Lower lobe of right lung (tissue), 2 donors: ENCODE measurements around the gene TNRC6B. TPM values are rescaled to one million over a fixed set of nuclear protein-coding genes. Genes with fewer than 3 reads are reported as not detected.
A peak's percentile ranks its signal among the peaks of the same experiment; 100 is the strongest.

Experiments used
- ATAC-seq, 2 donors: fragments of 200-7000 bp; cut with Tn5 transposase; one replicate each; pipeline ENCODE4 v1.9.1; 2020 to 2022; ENCODE audit warnings: mild to moderate bottlenecking in 2 of 2, moderate library complexity in 2 of 2
- DNase-seq: peaks from one replicate; pipeline ENCODE4 v3.0.0-alpha.2; 2020
- H3K27ac ChIP-seq: fragments of 200-600 bp; one replicate; pipeline ENCODE4 v1.8.0; 2022
- H3K27me3 ChIP-seq: fragments of 200-600 bp; one replicate; pipeline ENCODE4 v1.8.0; 2022; ENCODE audit warnings: low read depth
- H3K36me3 ChIP-seq: fragments of 200-600 bp; one replicate; pipeline ENCODE4 v1.8.0; 2022; ENCODE audit warnings: mild to moderate bottlenecking
- H3K4me1 ChIP-seq: fragments of 200-600 bp; one replicate; pipeline ENCODE4 v1.8.0; 2022
- H3K4me3 ChIP-seq: fragments of 200-600 bp; one replicate; pipeline ENCODE4 v1.8.0; 2022; ENCODE audit warnings: mild to moderate bottlenecking
- H3K9me3 ChIP-seq: fragments of 200-600 bp; one replicate; pipeline ENCODE4 v1.8.0; 2022
- CTCF ChIP-seq: fragments of 200-600 bp; IDR thresholded peaks from one replicate; pipeline ENCODE4 v1.8.0; 2022; ENCODE audit warnings: antibody characterized with exemption, mild to moderate bottlenecking
- intact Hi-C: fragments of 100-400 bp; cut with DNase I; formaldehyde crosslinking; loops from one replicate; pipeline ENCODE4 v1.11.0; 2022
- total RNA-seq: library from RNA; stranded (reverse); fragmentation: NEBNext Ultra II Directional; extraction: Animal tissue kit (Norgen Biotek cat#: 25700); gene quantifications from one replicate; pipeline ENCODE4 v1.2.1, GENCODE V29; 2021
- donor health status: DM: no; HTN: yes; CAD: no; lungs with severe emphysema.

TNRC6B gene
- total RNA-seq, 1 donor from 2014 or later: 54.6 TPM

- Histone ChIP-seq H3K4me1 (peaks cover 33% of the 10 kb centered on the region), H3K36me3 (no peaks in the 10 kb centered on the region), H3K27ac (no peak overlapping the region), H3K27me3 (no peaks in the 10 kb centered on the region), H3K9me3 (no peaks in the 10 kb centered on the region), H3K4me3 (no peak overlapping the region)
- no peak for DNase-seq
- TF ChIP-seq CTCF: no peak
- intact Hi-C loops: no loop called here
- ATAC-seq: no peak
Measured at GRCh38 chr22:40175611-40176244, 2.0 kb upstream of the TNRC6B start.

GRCh38 chr22:40176921-40177737 lies 596 bp upstream of the TNRC6B start:
- H3K4me1 ChIP-seq: peaks cover 45% of the 10 kb centered on the region
- no peak for TF ChIP-seq CTCF

GRCh38 chr22:40178417-40179409 lies 988 bp downstream of the TNRC6B start:
- no peak for TF ChIP-seq CTCF
- Histone ChIP-seq H3K36me3 (no peaks in the 10 kb centered on the region), H3K4me1 (peaks cover 61% of the 10 kb centered on the region), H3K27ac (peak overlapping the region; percentile 76), H3K9me3 (no peaks in the 10 kb centered on the region), H3K4me3 (peak overlapping the region; percentile 60), H3K27me3 (no peaks in the 10 kb centered on the region)
- intact Hi-C loops: no loop called here
- DNase-seq (no peak), ATAC-seq (peak; percentile 11 to 52)

More at GRCh38 chr22:40176921-40177737, 596 bp upstream of the TNRC6B start:
- ATAC-seq (peak; percentile 49 to 76), DNase-seq (no peak)
- intact Hi-C loops: no loop called here
- Histone ChIP-seq H3K36me3 (no peaks in the 10 kb centered on the region), H3K27ac (peak overlapping the region; percentile 76), H3K4me3 (peak overlapping the region; percentile 60), H3K9me3 (no peaks in the 10 kb centered on the region), H3K27me3 (no peaks in the 10 kb centered on the region)

- peak overlapping the region; percentile 60 for H3K4me3 ChIP-seq
- no peak for TF ChIP-seq CTCF
- no peak for DNase-seq
Measured at GRCh38 chr22:40179526-40179925, 1.8 kb downstream of the TNRC6B start.

GRCh38 chr22:40180403-40180802 lies 2.7 kb downstream of the TNRC6B start:
- Histone ChIP-seq H3K4me3 (no peak overlapping the region), H3K27me3 (no peaks in the 10 kb centered on the region), H3K36me3 (no peaks in the 10 kb centered on the region), H3K4me1 (peaks cover 76% of the 10 kb centered on the region), H3K9me3 (no peaks in the 10 kb centered on the region), H3K27ac (no peak overlapping the region)
- TF ChIP-seq CTCF: no peak
- intact Hi-C loops: no loop called here
- DNase-seq (no peak), ATAC-seq (no peak)

More at GRCh38 chr22:40179526-40179925, 1.8 kb downstream of the TNRC6B start:
- no peaks in the 10 kb centered on the region for H3K27me3 ChIP-seq
- H3K9me3 ChIP-seq: no peaks in the 10 kb centered on the region
- intact Hi-C loops: no loop called here
- peak overlapping the region; percentile 76 for H3K27ac ChIP-seq
- no peak for ATAC-seq
- peaks cover 69% of the 10 kb centered on the region for H3K4me1 ChIP-seq
- H3K36me3 ChIP-seq: no peaks in the 10 kb centered on the region
